Glutamatergic neuron (in vitro differentiated cells): ENCODE measurements around the gene SRRM4. TPM values are rescaled to one million over a fixed set of nuclear protein-coding genes. Genes with fewer than 3 reads are reported as not detected.

ENCODE experiments used
- DNase-seq: peaks from one replicate; pipeline ENCODE4 v3.0.0; 2022
- H3K27ac Mint-ChIP-seq: one replicate; pipeline ENCODE4 v1.8.0; 2020; ENCODE audit warnings: mild to moderate bottlenecking, mixed read lengths, inconsistent platforms; ENCODE audit not compliant: unreplicated experiment
- H3K27me3 Mint-ChIP-seq: one replicate; pipeline ENCODE4 v1.8.0; 2020; ENCODE audit warnings: mild to moderate bottlenecking, moderate library complexity, mixed read lengths, inconsistent platforms; ENCODE audit not compliant: unreplicated experiment
- H3K36me3 Mint-ChIP-seq: one replicate; pipeline ENCODE4 v1.8.0; 2020; ENCODE audit warnings: mild to moderate bottlenecking, mixed read lengths, inconsistent platforms; ENCODE audit not compliant: unreplicated experiment
- H3K4me1 Mint-ChIP-seq: one replicate; pipeline ENCODE4 v1.8.0; 2020; ENCODE audit warnings: mild to moderate bottlenecking, low read depth, mixed read lengths, inconsistent platforms; ENCODE audit not compliant: unreplicated experiment
- H3K4me3 Mint-ChIP-seq: one replicate; pipeline ENCODE4 v1.8.0; 2020; ENCODE audit warnings: mild to moderate bottlenecking, mixed read lengths, inconsistent platforms; ENCODE audit not compliant: unreplicated experiment
- H3K9me3 Mint-ChIP-seq: one replicate; pipeline ENCODE4 v1.8.0; 2020; ENCODE audit warnings: mild to moderate bottlenecking, moderate library complexity, mixed read lengths, inconsistent platforms; ENCODE audit not compliant: unreplicated experiment
- total RNA-seq: library from RNA; stranded (reverse); fragmentation: NEBNext Ultra II Directional; extraction: Animal tissue kit (Norgen Biotek cat#: 25700); gene quantifications from one replicate; pipeline ENCODE4 v1.2.1, GENCODE V29; 2021; ENCODE audit not compliant: unreplicated experiment
- TF ChIP-seq, protein P1 (sequence below): fragments of 200-600 bp; sonication (generic); IDR thresholded peaks from one replicate; pipeline ENCODE4 v1.5.0; 2021; ENCODE audit not compliant: partially characterized antibody, unreplicated experiment

Gene SRRM4
- total RNA-seq, 1 donor from 2014 or later, result 183 TPM

DNA sequence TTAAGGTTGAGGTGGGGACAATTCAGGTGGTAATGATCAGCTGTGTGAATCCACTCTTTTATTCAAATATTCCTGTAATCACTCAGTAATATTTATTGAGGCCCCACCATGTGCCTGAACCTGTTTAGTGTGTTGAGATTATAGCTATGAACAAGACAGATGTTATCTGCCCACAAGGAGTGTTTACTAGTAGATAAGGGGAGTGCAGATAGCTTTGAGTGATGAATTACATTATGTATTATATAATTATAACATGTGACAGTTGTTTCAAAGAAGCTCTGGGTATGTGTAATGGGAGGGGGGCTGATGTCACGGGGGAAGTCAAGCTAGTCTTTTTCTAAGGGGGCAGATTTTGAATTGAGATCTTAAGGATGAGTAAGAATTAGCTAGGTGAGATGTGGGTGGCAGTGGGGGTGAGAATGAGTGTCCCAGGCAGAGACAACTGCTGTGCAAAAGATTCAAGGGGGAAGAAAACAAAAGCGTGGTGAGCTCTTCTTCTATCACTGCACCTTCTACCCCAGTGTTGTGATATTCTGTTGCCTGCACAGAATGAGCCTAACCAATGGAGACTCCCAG lies 21.3 kb upstream of the SRRM4 start:
- no peak overlapping the region for H3K4me3 Mint-ChIP-seq
- H3K4me1 Mint-ChIP-seq, result peaks cover 4% of the 10 kb centered on the region
- peaks cover 2% of the 10 kb centered on the region for H3K9me3 Mint-ChIP-seq
- H3K36me3 Mint-ChIP-seq, result peaks cover 17% of the 10 kb centered on the region
- no peaks in the 10 kb centered on the region for H3K27me3 Mint-ChIP-seq
- no peak overlapping the region for H3K27ac Mint-ChIP-seq
- TF ChIP-seq, protein P1, sequence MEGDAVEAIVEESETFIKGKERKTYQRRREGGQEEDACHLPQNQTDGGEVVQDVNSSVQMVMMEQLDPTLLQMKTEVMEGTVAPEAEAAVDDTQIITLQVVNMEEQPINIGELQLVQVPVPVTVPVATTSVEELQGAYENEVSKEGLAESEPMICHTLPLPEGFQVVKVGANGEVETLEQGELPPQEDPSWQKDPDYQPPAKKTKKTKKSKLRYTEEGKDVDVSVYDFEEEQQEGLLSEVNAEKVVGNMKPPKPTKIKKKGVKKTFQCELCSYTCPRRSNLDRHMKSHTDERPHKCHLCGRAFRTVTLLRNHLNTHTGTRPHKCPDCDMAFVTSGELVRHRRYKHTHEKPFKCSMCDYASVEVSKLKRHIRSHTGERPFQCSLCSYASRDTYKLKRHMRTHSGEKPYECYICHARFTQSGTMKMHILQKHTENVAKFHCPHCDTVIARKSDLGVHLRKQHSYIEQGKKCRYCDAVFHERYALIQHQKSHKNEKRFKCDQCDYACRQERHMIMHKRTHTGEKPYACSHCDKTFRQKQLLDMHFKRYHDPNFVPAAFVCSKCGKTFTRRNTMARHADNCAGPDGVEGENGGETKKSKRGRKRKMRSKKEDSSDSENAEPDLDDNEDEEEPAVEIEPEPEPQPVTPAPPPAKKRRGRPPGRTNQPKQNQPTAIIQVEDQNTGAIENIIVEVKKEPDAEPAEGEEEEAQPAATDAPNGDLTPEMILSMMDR, result no peak
- DNase-seq, result no peak

DNA sequence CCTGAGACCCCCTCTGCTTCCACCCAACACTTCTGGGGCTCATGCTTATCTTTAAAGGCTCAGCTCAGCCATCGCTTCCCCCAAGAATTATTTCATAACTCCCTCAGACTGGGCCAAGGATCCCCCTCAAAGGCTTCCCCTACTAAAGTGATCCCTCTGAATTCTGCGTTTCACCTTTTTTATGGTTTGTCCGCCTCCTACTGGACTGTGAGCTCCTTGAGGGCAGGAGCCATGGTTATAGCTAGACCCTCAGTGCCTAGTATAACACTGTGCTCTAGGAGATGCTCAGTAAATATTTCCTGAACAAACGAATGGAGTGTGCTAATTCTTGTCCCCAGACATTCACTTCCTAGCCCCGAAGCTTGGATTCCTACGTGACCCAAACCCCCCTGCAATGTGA lies 20.5 kb upstream of the SRRM4 start:
- Mint-ChIP-seq H3K4me3 (no peak overlapping the region), H3K27ac (no peak overlapping the region), H3K27me3 (no peaks in the 10 kb centered on the region), H3K4me1 (peaks cover 7% of the 10 kb centered on the region), H3K9me3 (peaks cover 2% of the 10 kb centered on the region), H3K36me3 (peaks cover 17% of the 10 kb centered on the region)
- TF ChIP-seq, protein P1, result no peak
- DNase-seq, result no peak

DNA sequence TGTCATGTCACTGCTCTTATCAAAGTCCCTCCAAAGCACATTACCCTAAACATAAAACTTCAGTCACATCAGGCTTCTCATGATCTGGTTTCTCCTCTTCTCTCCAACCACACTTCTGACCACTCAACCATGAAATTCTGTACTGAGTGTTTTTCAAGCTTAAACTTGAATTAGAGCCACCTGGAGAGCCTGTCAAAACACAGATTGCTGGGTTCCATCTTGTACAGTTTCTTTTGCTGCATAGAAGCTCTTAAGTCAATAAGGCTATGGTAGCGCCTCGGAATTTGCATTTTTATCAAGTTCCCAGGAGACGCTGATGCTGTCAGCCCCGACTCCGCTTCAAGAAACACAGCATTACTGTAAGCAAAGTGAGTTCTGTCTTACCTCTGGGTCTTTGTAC lies 16.4 kb upstream of the SRRM4 start:
- no peaks in the 10 kb centered on the region for H3K27me3 Mint-ChIP-seq
- H3K9me3 Mint-ChIP-seq, result peaks cover 2% of the 10 kb centered on the region
- TF ChIP-seq, protein P1, result no peak
- H3K4me3 Mint-ChIP-seq, result no peak overlapping the region
- DNase-seq, result no peak
- peaks cover 17% of the 10 kb centered on the region for H3K36me3 Mint-ChIP-seq
- H3K27ac Mint-ChIP-seq, result no peak overlapping the region
- peaks cover 4% of the 10 kb centered on the region for H3K4me1 Mint-ChIP-seq

DNA sequence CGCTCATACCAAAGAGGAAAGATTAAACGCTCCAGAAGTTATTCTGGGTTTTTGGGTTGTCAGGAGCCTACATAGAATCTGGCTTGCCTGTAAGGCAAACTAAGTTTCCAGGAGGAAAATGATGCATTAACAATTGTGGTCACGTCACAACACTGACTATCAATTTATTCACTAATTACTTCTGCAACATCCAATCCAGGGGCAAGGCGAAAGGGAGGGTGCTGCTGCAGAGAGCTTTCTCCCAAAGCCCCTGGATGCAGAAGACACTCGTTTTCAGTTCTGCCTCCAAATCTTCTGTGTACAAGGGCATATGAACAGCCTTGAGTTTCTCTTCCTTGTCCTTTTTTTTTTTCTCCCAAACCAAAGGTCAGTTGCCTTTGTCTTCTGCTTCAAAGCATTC lies 10.5 kb upstream of the SRRM4 start:
- no peak overlapping the region for H3K4me3 Mint-ChIP-seq
- DNase-seq, result no peak
- no peaks in the 10 kb centered on the region for H3K4me1 Mint-ChIP-seq
- no peaks in the 10 kb centered on the region for H3K27me3 Mint-ChIP-seq
- no peak overlapping the region for H3K27ac Mint-ChIP-seq
- no peaks in the 10 kb centered on the region for H3K36me3 Mint-ChIP-seq
- H3K9me3 Mint-ChIP-seq, result no peaks in the 10 kb centered on the region
- TF ChIP-seq, protein P1, result no peak

DNA sequence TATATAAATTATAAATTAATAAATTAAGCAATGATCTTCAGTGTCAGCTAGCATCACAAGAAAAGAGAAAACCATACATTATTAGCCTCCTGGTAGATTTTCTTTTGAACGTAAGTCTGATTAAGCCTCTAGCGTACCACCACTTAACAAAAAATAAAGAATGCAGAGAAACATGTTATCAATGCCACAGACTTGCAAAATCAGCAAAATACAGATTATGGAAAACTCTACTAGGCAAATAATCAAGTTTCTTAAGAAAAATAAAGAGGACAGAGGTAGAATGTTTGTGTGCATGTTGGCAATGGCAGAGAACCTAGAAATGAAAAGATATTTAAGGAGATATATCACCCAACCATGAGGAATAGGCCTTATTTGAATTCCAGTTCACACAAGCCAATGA lies 8.4 kb upstream of the SRRM4 start:
- H3K4me1 Mint-ChIP-seq, result no peaks in the 10 kb centered on the region
- H3K27ac Mint-ChIP-seq, result no peak overlapping the region
- no peak overlapping the region for H3K4me3 Mint-ChIP-seq
- H3K9me3 Mint-ChIP-seq, result no peaks in the 10 kb centered on the region
- H3K36me3 Mint-ChIP-seq, result no peaks in the 10 kb centered on the region
- TF ChIP-seq, protein P1, result no peak
- no peak for DNase-seq
- H3K27me3 Mint-ChIP-seq, result peaks cover 2% of the 10 kb centered on the region
